GM10248 (cell line): Measurements from ENCODE around the gene MGP.

ENCODE experiments used
- CTCF ChIA-PET: fragments of 300-600 bp; sonication (Branson Sonifier 250); formaldehyde crosslinking; extraction: SDS; loops from one replicate; lab custom pipeline; 2021; ENCODE audit warnings: antibody characterized with exemption; lab: Yijun Ruan, JAX
- POLR2A ChIA-PET: fragments of 350-650 bp; sonication (Branson Sonifier 250); formaldehyde crosslinking; extraction: SDS; loops from one replicate; lab custom pipeline; 2020; ENCODE audit warnings: antibody characterized with exemption; lab: Yijun Ruan, JAX
- DNase-seq: peaks from one replicate; pipeline ENCODE4 v3.0.0; 2012; ENCODE audit errors: extremely low spot score
- CTCF ChIP-seq: IDR thresholded peaks from 2 replicates; pipeline ENCODE4 v1.5.1; 2012; ENCODE audit warnings: mild to moderate bottlenecking, low read depth; ENCODE audit errors: extremely low read depth, missing control alignments, control extremely low read depth

Gene MGP

GRCh38 chr12:14919455-14919854 is 33.8 kb upstream of the MGP start:
- no peak for TF ChIP-seq CTCF
- ChIA-PET POLR2A (no interaction called here), CTCF (interaction anchor here (2.4 kb wide), 1 partner anchor 19 kb away, joined by 7 read pairs; the partner anchor contains the start of gene ERP27)
- no peak for DNase-seq

- no peak for TF ChIP-seq CTCF
- POLR2A ChIA-PET = no interaction called here
- DNase-seq = no peak
- CTCF ChIA-PET = no interaction called here
Measured at GRCh38 chr12:14915736-14916135, 30.1 kb upstream of the MGP start.

GRCh38 chr12:14913381-14913781 is 27.7 kb upstream of the MGP start:
- ChIA-PET CTCF (interaction anchor here (1.0 to 1.2 kb wide), 3 partner anchors 11 to 82 kb away, joined by 3 to 4 read pairs (median 4); no protein-coding TSS in a partner anchor), POLR2A (no interaction called here)
- no peak for TF ChIP-seq CTCF
- DNase-seq = no peak

- ChIA-PET POLR2A (no interaction called here), CTCF (interaction anchor here (1.0 to 2.7 kb wide), 3 partner anchors 8 to 17 kb away, joined by 3 to 14 read pairs (median 6); no protein-coding TSS in a partner anchor)
- no peak for TF ChIP-seq CTCF
- DNase-seq = no peak
Measured at GRCh38 chr12:14911131-14911530, 25.5 kb upstream of the MGP start.

GRCh38 chr12:14910090-14910915 is 24.6 kb upstream of the MGP start:
- CTCF ChIA-PET = interaction anchor here (1.0 to 2.7 kb wide), 2 partner anchors 10 to 16 kb away, joined by 3 to 14 read pairs; no protein-coding TSS in a partner anchor
- POLR2A ChIA-PET = no interaction called here
- no peak for DNase-seq
- TF ChIP-seq CTCF = no peak

GRCh38 chr12:14907953-14908352 is 22.3 kb upstream of the MGP start:
- no peak for TF ChIP-seq CTCF
- DNase-seq = no peak
- ChIA-PET POLR2A (no interaction called here), CTCF (no interaction called here)
